ENCODE results near the gene ADAMTSL1. TPM values are rescaled to one million over a fixed set of nuclear protein-coding genes. Genes with fewer than 3 reads are reported as not detected.

Gene ADAMTSL1
- total and polyA plus RNA-seq, 2 donors (not counting 3 experiments of a cell fraction or from before 2014, with no cell fraction given): 15.0 to 18.4 TPM

- Histone ChIP-seq H3K9me1 (replicated peaks; ENCODE audit: control insufficient read depth, extremely low read depth, insufficient read depth, low read length) (no peaks in the 10 kb centered on the region), H4K20me1 (replicated peaks; ENCODE audit: control insufficient read depth, extremely low read depth, insufficient read depth, low read length) (no peaks in the 10 kb centered on the region), H3K4me1 (ENCODE audit: control insufficient read depth, extremely low read depth, insufficient read depth, low read length) (no peaks in the 10 kb centered on the region), H3K27me3 (ENCODE audit: control insufficient read depth in 2 of 2, insufficient read depth in 2 of 2, low read length in 2 of 2) (no peaks in the 10 kb centered on the region), H3K36me3 (ENCODE audit: control insufficient read depth in 2 of 2, extremely low read depth in 1 of 2, insufficient read depth in 2 of 2, low read length in 2 of 2) (peaks cover 0 to 2% of the 10 kb centered on the region in 2 experiments), H3K27ac (ENCODE audit: insufficient read depth, low read depth, low read length) (no peak overlapping the region), H2AFZ (ENCODE audit: low read depth, low read length) (no peak overlapping the region), H3K9me3 (replicated peaks; ENCODE audit: control insufficient read depth, insufficient read depth, low read length) (no peaks in the 10 kb centered on the region), H3K4me3 (replicated peaks in 1 of 3; ENCODE audit: insufficient read depth in 1 of 3, low read depth in 1 of 3, low read length in 3 of 3) (no peak overlapping the region), H3K9ac (replicated peaks; ENCODE audit: extremely low read depth, insufficient read depth, low read length) (no peak overlapping the region), H3K79me2 (ENCODE audit: control insufficient read depth, insufficient read depth, low read length) (no peaks in the 10 kb centered on the region), H3K4me2 (ENCODE audit: insufficient read depth, low read length) (no peak overlapping the region)
- TF ChIP-seq FOS (IDR thresholded peaks at IDR 0.05; ENCODE audit: borderline replicate concordance, insufficient read depth, low read length) (peak; percentile 47), MYC (IDR thresholded peaks at IDR 0.05; ENCODE audit: low read depth, low read length) (no peak), POLR2A (IDR thresholded peaks at IDR 0.05; ENCODE audit: low read depth, low read length) (no peak)
- FAIRE-seq (peak; percentile 37), DNase-seq (ENCODE audit: low read depth, low spot score) (no peak)
- intact Hi-C loops (cut with micrococcal nuclease): no loop called here
- no TSS peak for BruUV-seq (replicated peaks)
- ChIA-PET CTCF (no interaction called here), POLR2A (no interaction called here)
- dilution Hi-C loops (cut with MboI; ENCODE audit: extremely low pct_ligation_motif_present, low sequenced_read_pairs): no loop called here
Measured at GRCh38 chr9:18906656-18907395, 432.9 kb downstream of the ADAMTSL1 start.

- no peak overlapping the region for H2AFZ ChIP-seq (ENCODE audit: low read depth, low read length)
- ChIA-PET CTCF (no interaction called here), POLR2A (no interaction called here)
- no peak overlapping the region for H3K4me3 ChIP-seq (replicated peaks in 1 of 3; ENCODE audit: insufficient read depth in 1 of 3, low read depth in 1 of 3, low read length in 3 of 3)
- no peaks in the 10 kb centered on the region for H3K9me1 ChIP-seq (replicated peaks; ENCODE audit: control insufficient read depth, extremely low read depth, insufficient read depth, low read length)
- H3K9me3 ChIP-seq (replicated peaks; ENCODE audit: control insufficient read depth, insufficient read depth, low read length): no peaks in the 10 kb centered on the region
- H3K9ac ChIP-seq (replicated peaks; ENCODE audit: extremely low read depth, insufficient read depth, low read length): no peak overlapping the region
- FAIRE-seq (no peak), DNase-seq (ENCODE audit: low read depth, low spot score) (no peak)
- H4K20me1 ChIP-seq (replicated peaks; ENCODE audit: control insufficient read depth, extremely low read depth, insufficient read depth, low read length): no peaks in the 10 kb centered on the region
- no TSS peak for BruUV-seq (replicated peaks)
- TF ChIP-seq GATA2 (IDR thresholded peaks at IDR 0.05; ENCODE audit: insufficient read depth, insufficient read length, low read depth, low read length) (no peak), CTCF (IDR thresholded peaks at IDR 0.05; ENCODE audit: extremely low read depth in 1 of 2, insufficient read depth in 1 of 2, low read depth in 1 of 2, low read length in 2 of 2) (no peak), POLR2AphosphoS5 (IDR thresholded peaks at IDR 0.05; ENCODE audit: insufficient read depth, low read depth, low read length) (no peak), MAX (IDR thresholded peaks at IDR 0.05; ENCODE audit: insufficient read depth, insufficient read length) (no peak), JUN (IDR thresholded peaks at IDR 0.05; ENCODE audit: borderline replicate concordance, insufficient read depth, insufficient read length, low read depth) (no peak), FOS (IDR thresholded peaks at IDR 0.05; ENCODE audit: borderline replicate concordance, insufficient read depth, low read length) (no peak), POLR2A (IDR thresholded peaks at IDR 0.05; ENCODE audit: low read depth, low read length) (no peak), MYC (IDR thresholded peaks at IDR 0.05; ENCODE audit: low read depth, low read length) (no peak), EZH2 (IDR thresholded peaks at IDR 0.05; ENCODE audit: borderline replicate concordance, low read depth, low read length, severe bottlenecking) (no peak)
- intact Hi-C loops (cut with micrococcal nuclease): no loop called here
- H3K79me2 ChIP-seq (ENCODE audit: control insufficient read depth, insufficient read depth, low read length): no peaks in the 10 kb centered on the region
- dilution Hi-C loops (cut with MboI; ENCODE audit: extremely low pct_ligation_motif_present, low sequenced_read_pairs): no loop called here
- no peaks in the 10 kb centered on the region for H3K4me1 ChIP-seq (ENCODE audit: control insufficient read depth, extremely low read depth, insufficient read depth, low read length)
- H3K36me3 ChIP-seq (ENCODE audit: control insufficient read depth in 2 of 2, extremely low read depth in 1 of 2, insufficient read depth in 2 of 2, low read length in 2 of 2): peaks cover 0 to 2% of the 10 kb centered on the region in 2 experiments
- no peak overlapping the region for H3K27ac ChIP-seq (ENCODE audit: insufficient read depth, low read depth, low read length)
- H3K27me3 ChIP-seq (ENCODE audit: control insufficient read depth in 2 of 2, insufficient read depth in 2 of 2, low read length in 2 of 2): no peaks in the 10 kb centered on the region
- H3K4me2 ChIP-seq (ENCODE audit: insufficient read depth, low read length): no peak overlapping the region
Measured at GRCh38 chr9:18907927-18908625, 434.1 kb downstream of the ADAMTSL1 start.
